CD4-positive, alpha-beta T cell treated with Interferon alpha-2 for 1 hour (primary cell): ENCODE data around the gene PRSS1.
"Not testable (repeated sequence)": the region's sequence is repeated elsewhere in the genome, so short reads cannot be mapped to it uniquely, and the experiment has no call there.

Source experiments
- DNase-seq, 2 donors: peaks; one replicate each; pipeline ENCODE4 v3.0.0-alpha.2; 2020 to 2022

The PRSS1 gene

DNA sequence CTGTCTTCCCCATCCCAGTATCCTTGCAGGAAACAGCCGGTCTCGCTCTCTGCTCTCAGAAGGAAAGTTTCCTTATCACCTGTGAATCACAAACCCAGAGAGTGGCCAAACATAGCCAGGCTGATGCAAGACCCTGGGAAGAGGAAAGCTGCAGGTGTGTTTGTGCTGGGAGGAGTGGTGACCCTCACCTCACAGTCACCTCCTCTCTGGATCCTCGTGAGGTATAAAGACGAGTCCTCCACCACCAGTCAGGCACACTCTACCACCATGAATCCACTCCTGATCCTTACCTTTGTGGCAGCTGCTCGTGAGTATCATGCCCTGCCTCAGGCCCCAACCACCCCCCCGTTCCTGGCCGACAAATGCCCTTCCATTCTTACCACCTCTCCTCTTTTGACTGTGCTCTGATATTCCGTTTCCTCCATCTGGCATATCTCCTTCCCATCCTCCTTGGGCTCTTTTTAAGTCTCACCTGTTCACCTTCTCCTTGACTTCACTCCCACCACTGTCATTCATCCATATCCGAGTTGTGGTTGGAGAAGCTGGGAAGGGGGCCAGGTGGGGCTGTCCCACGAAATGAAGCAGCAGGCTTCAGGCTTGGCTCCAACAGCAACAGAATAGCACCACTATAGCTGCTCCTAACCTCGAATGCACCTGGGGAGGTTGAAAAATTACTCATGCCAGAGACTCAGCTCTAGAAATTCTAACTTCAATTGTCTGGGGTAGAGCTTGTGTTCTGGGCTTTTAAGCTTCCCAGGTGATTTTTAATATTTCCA lies at the start of gene PRSS1:
PRSS1 (plus strand) TSS at position 255 of the 776 bp plus-strand sequence; CDS start at position 268, 13 bp downstream.
- DNase-seq = no peak

DNA sequence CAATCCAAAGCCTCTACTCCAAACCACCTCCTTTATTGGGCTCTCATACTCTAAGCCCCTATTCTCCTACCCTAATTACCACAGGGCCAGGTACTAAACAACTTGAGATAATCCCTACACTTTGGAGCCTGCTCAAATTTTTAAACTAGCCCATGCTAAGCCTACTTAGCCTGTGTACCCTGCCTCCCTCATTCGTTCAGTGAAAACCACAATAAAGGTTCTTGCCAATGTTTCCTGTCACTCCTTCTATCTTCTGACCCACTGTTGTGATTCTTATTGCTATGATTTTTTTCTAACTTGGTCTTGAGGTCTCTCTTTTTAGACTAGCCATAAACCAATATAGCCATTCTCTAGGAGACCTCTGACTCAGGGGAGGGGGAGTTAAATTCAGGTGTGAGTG lies 48.3 kb upstream of the PRSS1 start:
- DNase-seq = not testable (repeated sequence)

DNA sequence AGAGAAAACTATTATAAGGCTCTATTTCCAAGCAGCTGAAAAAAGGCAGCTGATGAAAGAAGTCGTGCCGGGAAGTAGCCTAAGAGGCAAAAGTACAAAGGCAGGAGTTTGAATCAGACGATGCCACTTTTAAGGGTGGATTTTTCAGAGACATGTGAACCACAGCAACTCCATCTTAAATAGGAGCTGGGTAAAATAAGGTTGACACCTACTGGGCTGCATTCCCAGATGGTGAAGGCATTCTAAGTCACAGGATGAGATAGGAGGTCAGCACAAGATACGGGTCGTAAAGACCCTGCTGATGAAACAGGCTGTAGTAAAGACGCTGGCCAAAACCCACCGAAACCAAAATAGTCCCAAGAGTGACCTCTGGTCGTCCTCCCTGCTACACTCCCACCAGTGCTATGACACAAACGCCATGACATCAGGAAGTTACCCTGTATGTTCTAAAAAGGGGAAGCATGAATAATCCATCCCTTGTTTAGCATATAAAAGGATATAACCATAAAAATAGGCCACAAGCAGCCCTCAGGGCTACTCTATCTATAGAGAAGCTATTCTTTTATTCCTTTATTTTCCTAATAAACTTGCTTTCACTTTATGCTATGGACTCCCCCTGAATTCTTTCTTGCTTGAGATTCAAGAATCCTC lies 45.5 kb upstream of the PRSS1 start:
- no peak for DNase-seq

DNA sequence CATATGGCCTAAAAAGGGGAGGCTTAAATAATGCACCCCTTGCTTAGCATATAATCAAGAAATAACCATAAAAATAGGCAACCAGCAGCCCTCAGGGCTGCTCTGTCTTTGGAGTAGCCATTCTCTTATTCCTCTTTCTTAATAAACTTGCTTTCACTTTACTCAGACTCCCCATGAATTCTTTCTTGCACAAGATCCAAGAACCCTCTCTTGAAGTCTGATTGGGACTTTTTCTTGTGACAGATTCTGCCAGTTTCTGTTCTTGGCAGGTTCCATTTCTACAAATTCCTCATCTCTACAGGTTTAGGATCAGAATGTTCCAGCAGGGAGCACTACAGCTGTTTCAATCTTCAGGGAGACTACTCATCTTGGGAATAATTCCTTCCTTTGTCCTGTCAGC lies 40.5 kb upstream of the PRSS1 start:
- not testable (repeated sequence) for DNase-seq

DNA sequence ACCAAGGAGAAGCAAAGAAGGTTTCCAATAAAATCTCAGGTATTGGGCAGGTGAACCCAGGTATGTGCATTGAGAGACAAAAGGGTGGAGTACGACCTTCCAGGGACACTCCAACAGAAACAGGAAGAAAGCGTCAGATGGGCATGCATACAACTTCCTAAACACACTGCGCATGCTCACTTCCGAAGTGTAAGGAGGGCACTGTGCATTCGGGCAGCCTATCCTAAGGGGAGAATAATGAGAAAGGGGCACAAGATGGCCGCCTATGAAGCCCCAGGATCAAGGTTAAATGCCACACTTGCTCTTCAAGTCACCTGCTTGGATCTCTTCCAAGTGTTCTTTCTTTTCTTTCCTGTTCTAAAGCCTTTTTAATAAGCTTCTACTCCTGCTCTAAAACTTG lies 39.4 kb upstream of the PRSS1 start:
- peak in 1 of 2 donors; percentile 9 for DNase-seq

DNA sequence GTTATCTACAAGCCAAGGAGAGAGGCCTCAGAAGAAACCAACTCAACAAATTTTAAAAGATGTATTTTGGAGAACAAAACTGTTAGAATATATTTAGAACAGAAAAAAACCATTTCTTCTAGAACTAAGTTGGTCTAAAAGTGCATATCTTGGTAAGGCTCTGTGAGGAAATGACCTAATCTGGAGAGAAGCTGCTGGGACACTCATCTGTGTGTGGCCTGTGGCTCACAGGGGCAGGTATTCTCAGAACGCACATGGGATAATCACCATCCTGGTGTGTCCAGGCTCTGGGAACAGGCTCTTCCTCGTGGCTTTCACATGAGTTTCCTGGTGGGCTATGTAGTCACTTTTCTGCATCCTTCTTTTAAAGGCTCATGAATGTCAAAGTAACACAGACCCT lies 38.1 kb upstream of the PRSS1 start:
- no peak for DNase-seq

DNA sequence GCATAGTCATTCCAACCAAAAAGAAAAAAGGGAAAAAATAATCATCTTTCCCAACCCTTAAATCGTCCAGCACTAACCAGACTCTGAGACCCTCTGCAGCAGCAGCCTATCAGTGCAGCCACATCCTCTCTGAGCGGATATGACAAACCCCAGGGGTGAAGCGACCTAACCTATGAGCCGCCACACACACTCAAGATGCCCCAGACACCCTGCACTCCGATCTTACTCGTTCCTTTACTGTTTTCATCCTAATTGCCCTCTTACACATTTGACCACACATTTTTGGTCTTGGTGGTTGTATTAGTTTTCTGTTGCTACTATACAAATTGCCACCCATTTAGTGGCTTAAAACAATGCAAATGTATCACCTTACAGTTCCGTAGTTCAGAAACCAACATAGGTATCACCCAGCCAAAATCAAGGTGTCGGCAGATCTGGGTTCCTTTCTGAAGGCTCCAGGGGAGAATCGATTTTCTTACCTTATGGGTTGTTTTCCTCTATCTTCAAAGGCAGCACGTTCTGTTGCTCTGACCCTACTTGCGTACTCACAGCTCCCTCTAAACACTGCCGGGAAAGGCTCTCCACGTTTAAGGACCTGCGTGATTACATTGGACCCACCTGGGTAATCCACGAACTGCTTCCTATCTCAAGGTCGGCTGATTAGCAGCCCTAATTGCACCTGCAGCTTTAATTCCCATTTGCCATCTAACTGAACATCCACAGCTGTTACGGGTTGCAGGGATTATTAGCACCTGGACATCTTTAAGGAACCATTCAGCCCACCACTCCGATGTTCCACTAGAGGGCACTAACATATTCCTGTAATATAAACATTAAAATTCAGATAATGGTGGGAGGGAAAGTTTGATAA lies 37.3 kb upstream of the PRSS1 start:
- peak; percentile 13 to 48 for DNase-seq

DNA sequence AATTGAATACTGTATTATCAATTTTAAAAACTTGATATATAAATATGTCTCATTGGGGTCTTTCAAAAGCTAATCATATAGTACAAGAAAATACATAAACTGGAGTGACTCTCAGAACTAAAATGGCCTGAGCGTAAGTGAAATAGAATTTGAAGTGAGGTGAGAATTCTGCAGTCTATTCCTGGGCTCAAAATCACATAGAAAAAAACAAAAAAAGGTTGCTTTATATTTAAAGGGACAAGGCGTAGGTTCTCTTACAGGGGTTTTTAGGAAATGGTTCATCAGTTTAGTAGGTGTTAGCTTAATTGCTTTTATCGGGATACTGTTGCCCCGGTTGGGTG lies 36.7 kb upstream of the PRSS1 start:
- no peak for DNase-seq

DNA sequence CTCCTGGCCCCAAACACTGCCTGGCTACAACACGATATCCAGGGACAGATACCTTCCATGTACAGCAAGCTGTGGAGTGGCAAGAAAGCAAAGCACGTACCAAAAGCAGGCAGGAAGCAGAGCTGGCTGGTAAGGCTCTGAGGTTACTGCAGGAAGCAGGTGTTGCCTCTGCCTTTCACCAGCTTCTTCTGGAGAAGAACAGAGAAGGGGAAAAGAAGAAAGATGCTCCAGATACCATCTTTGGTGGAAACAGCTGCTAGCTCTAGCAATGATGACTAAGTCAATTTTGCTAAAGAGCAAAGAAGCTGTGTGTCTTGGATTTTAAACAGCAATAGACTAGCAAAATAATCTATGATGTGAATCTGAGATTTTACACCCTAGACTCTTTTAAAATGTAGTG lies 34.9 kb upstream of the PRSS1 start:
- DNase-seq = peak; percentile 12 to 57

DNA sequence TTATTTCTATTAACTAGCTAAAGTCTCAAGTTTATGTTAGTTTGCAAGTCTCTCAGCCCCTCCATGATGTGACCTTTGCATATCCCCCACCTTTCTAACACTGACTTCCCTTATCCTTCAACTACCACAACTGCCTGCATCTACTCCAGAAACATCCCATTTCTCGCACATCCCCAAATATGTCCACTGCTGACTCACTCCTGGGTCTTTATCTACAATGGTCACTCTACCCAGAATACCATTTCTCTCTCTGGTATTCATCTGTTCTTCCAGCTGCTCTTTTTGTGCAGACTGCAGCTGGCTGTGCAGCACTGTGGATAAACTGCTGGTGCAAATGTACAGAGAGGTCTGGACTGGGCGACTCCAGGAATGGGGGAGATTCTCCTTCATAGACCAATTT lies 32.7 kb upstream of the PRSS1 start:
- DNase-seq = no peak

DNA sequence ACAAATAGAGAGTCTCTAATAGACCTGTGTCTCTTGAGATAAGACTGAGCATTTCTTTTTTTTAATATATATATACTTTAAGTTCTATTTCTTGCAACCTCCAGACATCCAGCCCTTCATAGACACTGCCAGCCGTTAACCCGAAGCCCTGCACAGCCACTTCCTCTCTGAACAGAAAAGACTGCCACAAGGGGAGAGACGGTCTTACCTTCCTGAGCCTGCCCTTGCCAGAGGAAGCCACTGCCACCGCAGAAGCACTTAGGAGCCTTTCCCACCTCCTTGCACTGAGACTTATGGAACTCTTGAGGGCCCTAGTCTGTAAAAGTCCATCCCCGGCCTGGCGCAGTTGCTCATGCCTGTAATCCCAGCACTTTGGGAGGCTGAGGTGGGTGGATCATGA lies 31.8 kb upstream of the PRSS1 start:
- DNase-seq = peak; percentile 15 to 43

DNA sequence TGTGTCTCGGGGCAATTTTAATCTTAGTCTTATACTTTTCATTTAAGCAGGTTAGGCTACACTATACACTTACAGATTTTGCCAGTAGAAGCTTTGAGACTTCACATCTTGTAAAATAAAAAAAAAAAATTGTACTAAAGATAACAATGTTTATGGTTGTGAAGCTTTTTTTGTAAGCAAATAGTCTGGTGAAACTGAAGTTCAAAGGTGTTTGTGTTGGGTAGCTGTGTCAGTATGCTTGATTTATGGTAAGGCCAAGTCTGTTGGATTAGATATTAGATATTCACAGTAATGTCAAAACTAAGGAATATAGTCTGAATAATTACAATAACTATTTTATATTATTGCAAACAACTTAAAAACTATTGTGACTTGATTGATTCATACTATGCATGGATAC lies 31.0 kb upstream of the PRSS1 start:
- no peak for DNase-seq

DNA sequence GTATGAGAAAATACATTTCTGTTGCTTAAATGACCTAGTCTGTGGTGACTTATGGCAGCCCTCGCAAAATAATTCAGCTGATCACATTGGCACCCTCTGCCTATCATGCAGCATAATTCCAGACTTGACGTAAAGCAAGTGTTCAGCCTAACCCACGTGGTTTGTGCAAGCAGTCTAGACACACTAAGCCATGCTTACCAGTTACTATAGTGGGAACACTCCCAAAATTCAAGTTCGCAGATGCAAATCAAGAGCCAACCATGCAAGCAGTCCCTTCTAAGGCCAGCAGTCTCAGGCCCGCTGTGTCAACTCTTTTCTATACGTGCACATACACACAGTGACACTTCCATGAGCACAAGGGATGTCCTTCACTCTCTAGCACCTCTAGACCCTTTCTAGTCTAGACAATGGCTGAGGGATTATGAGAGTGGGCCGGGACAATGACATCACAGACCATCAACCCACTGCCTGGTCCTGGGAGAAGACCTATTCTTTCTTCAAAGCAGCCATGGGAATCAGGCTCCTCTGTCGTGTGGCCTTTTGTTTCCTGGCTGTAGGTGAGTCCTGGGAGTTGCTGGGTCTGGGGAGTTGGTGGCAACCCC lies 29.0 kb upstream of the PRSS1 start:
- peak in 1 of 2 donors; percentile 21 for DNase-seq

DNA sequence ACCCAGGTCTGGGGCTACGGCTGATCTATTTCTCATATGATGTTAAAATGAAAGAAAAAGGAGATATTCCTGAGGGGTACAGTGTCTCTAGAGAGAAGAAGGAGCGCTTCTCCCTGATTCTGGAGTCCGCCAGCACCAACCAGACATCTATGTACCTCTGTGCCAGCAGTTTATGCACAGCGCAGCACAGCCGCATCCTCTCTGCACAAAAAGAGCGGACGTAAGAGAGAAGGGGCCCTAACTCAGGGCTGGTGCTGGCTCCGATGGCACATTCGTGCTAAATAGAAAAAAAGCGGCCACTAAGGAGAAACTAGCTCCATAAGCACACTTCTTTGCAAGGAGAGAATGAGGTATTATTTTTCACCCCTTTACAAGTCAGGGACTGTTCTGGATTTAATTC lies 28.3 kb upstream of the PRSS1 start:
- no peak for DNase-seq

DNA sequence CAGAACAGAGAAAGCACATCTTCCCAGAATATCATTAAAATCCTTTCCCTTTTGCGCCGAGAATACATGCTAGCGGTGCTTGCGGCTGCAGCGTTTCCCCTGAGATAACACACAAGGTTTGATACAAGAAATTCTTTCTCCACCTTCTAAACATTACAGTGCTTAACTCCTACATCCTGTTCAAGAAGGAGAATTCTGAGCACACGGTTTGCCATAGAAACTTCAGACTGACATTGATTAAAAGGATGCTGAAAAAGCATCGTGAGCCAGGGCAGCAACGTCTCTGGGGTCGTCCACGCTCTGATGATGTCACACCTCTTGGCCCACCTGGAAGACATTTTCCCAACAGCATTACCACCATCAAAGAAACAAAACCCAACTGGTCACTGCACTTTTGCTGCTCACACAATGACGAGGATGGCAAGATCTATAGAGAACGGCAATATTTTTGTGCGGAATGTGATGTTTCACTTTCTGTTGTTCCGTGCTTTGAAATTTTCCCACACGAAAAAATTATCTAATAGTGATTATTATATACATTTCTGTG lies 27.0 kb upstream of the PRSS1 start:
- no peak for DNase-seq

DNA sequence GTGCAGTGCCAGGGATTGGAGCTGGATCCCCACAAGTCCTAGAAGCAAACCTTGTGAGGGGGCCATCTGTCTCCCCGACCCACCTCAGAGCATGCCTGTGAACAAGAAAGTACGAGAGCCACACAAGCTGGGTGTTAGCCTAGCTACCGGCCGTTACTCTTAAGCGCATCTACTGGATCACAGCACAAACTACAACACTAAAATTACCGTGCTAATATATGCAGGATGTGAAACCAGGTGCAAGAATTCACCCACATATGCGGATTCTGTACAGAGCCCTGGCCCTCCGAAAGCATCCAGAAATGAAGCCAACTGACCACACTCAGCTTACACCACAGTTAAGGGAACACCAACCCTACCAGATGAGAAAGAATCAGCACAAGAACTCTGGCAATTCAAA lies 16.0 kb upstream of the PRSS1 start:
- DNase-seq = no peak

DNA sequence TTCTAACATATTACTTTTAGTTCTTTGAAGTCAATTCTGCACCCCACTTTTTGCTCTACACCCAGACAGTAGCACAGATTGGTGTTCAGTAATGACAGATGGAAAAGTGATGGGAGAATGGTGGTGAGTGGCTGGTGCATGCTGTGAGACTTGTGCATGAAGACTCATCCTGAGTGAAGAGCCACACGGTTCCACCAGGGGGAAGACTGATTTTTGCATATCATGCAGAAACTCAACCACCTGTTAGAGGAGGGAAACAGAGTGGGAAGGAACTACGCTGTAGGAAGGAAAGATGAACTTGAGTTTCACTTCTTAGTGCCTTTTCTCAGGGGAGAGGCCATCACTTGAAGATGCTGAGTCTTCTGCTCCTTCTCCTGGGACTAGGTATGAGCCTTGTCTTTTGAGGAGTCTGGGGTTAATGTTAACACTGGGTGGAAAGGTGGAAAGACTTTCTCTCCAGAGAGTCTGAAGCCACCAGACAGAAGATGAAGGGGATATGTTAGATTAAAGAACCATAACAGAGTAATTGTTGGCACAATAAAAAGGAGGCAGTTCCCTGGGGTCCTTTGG lies 9.3 kb upstream of the PRSS1 start:
- peak in 1 of 2 donors; percentile 12 for DNase-seq

DNA sequence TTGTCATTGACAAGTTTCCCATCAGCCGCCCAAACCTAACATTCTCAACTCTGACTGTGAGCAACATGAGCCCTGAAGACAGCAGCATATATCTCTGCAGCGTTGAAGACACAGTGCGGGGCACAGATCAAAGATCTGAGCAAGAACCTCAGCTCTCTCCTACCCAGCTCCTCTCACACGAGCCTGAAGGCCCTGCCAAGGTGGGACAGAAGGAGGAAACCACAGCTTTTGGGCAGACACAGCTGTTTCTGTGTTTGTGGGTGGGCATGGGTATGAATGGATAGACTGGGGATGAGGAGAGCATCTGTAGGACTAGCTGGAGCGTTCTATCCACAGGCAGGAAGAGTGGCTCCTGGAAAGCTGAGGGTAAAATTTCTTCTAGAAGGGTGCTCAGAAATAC lies 8.5 kb upstream of the PRSS1 start:
- no peak for DNase-seq

DNA sequence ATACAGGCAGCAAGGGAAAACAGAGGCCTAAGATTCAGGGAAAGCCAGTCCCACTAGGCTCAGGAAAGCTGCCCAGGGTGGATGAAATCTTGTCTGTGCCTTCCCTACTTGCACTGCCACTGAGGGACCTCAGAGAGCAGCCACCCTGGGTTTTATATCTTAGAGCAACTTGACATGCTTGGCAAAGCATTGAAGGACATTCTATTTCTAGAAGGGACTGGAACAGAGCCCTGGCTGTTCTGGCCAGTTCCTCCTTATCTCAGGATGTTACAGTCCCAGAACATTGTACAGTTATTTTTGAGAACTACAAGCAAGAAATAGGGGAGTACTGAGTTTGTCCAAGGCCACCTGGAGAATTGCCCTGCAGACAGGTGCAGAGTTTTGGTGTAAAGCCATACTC lies 7.3 kb upstream of the PRSS1 start:
- DNase-seq = not testable (repeated sequence)

DNA sequence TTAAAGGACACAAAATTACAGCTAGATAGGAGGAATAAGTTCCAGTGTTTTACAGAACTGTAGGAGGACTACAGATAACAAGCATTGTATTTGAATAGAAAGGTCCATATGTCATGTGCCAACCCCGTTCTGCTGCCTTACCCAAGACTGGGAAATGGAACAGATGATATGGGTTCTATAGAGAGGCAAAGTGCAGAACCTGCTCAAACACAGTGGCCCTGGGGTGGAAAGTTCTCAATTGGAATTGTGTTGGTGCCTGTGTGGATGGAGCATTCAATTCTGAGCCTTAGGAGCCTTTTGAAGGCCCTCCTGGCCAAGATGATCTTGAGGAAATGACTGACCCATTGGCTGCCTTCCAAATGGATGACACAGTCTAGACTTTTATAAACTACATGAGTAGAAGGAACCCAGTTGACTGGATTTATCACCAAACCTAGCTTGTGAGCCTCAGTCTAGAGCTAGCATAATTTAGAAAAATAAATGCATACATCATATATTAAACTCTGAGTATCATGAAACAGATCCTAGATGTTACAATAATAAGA lies 4.1 kb upstream of the PRSS1 start:
- no peak for DNase-seq

DNA sequence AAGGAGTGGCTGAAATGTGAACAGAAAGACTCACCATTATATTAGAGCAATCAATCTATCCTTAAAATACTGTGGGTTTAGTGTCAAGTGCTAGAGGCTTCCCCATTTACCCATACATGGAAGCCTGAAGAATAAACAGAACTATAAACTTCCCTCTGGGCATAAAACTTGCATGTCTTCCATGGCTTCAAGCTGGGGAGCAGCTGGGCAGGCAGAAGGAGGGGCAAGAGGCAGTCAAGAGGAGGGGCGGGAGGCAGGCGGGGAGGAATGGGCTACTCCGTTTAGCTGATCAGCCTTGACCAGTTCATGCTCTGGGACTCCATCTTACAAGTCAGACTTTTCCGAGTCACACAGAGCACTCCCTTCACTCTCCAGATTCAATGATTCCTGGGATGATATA lies 3.5 kb upstream of the PRSS1 start:
- DNase-seq = no peak

DNA sequence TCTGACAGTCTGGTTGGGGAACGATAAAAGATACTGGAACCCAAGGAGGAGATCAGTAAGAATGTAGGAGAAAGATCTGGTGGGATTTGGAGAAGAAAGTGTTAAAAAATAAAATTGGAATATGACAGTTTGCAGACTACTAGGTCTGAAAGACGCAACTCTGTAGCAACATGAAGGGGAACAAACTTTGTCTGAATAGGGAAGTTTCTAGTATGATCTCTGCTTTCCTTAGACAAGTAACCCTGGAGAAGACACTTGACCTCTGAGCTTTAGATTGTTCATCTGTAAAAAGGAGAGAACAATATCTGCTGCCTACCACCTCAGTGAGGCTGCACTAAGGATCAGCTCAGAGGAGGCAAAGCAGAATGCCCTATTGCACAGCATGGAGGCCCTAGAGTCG lies 3.0 kb upstream of the PRSS1 start:
- no peak for DNase-seq
